ENCODE results near the gene OTOS. TPM values are rescaled to one million over a fixed set of nuclear protein-coding genes. Genes with fewer than 3 reads are reported as not detected.

Gene OTOS
- total and polyA plus RNA-seq, 9 of the 15 experiments (the other 6 are each of a cell fraction or from before 2014, with no cell fraction given): not detected

GRCh38 chr2:240131296-240131695 lies 9.2 kb downstream of the OTOS start:
- no peak for FAIRE-seq
- POLR2A ChIA-PET: no interaction called here
- WGBS (ENCODE audit: insufficient coverage, low coverage, missing lambda C conversion rate): 93% methylated on average over 9 of the region's 16 CpGs
- BruUV-seq (replicated peaks): no TSS peak
- Histone ChIP-seq H3K4me2 (ENCODE audit: insufficient read depth, low read length) (no peak overlapping the region), H3K4me3 (no peak overlapping the region), H2AFZ (ENCODE audit: low read depth, low read length) (no peak overlapping the region), H3K27me3 (ENCODE audit: control insufficient read depth in 2 of 2, insufficient read depth in 2 of 2, low read length in 2 of 2) (no peaks in the 10 kb centered on the region), H3K4me1 (replicated peaks in 1 of 2; ENCODE audit: control insufficient read depth in 2 of 2, insufficient read depth in 2 of 2, low read length in 2 of 2) (peaks cover 0 to 9% of the 10 kb centered on the region in 2 experiments; a peak in 2 of 5 replicates), H3K27ac (ENCODE audit: extremely low read depth, low read depth, low read length) (no peak overlapping the region), H3K9ac (ENCODE audit: insufficient read depth in 1 of 2, low read depth in 2 of 2, low read length in 2 of 2) (no peak overlapping the region), H4K20me1 (replicated peaks; ENCODE audit: control insufficient read depth, insufficient read depth, low read length) (no peaks in the 10 kb centered on the region), H3K36me3 (ENCODE audit: control insufficient read depth, insufficient read depth, low read length) (peaks cover 43% of the 10 kb centered on the region; the same call in 2 of the 3 replicates), H3K79me2 (ENCODE audit: control insufficient read depth, insufficient read depth, low read length) (peaks cover 19% of the 10 kb centered on the region), H3K9me3 (replicated peaks; ENCODE audit: control insufficient read depth, insufficient read depth, low read depth, low read length) (no peaks in the 10 kb centered on the region), H3K9me1 (ENCODE audit: control insufficient read depth, insufficient read depth, low read length) (no peaks in the 10 kb centered on the region)
- in situ Hi-C loops (cut with MboI) (no loop called here), intact Hi-C loops (cut with micrococcal nuclease) (no loop called here)
- CTCF ChIA-PET (ENCODE audit: low intra/inter-chr PET ratio): no interaction called here
- no peak for TF ChIP-seq CHD4 (IDR thresholded peaks at IDR 0.05; ENCODE audit: insufficient read depth, insufficient replicate concordance, low read depth, low read length, poor library complexity, severe bottlenecking)
- TF ChIP-seq BACH1 (tag; IDR thresholded peaks at IDR 0.05): no peak
- no peak for TF ChIP-seq NFIX (CRISPR knock-in tag; IDR thresholded peaks at IDR 0.05; ENCODE audit: low read depth)
- TF ChIP-seq TAL1 (IDR thresholded peaks at IDR 0.05): no peak
- no peak for TF ChIP-seq THRAP3 (IDR thresholded peaks at IDR 0.05; ENCODE audit: borderline replicate concordance)
- no peak for TF ChIP-seq TAF1 (IDR thresholded peaks at IDR 0.05; ENCODE audit: control insufficient read depth, extremely low read depth, insufficient read depth, low read length, severe bottlenecking)
- no peak for TF ChIP-seq ZFP91 (CRISPR knock-in tag; IDR thresholded peaks at IDR 0.05)
- TF ChIP-seq GATA2 (CRISPR knock-in tag; IDR thresholded peaks at IDR 0.05): no peak
- TF ChIP-seq ZKSCAN8 (CRISPR knock-in tag; IDR thresholded peaks at IDR 0.05): no peak
- no peak for TF ChIP-seq OTX1 (CRISPR knock-in tag; IDR thresholded peaks at IDR 0.05)
- TF ChIP-seq, protein P1, sequence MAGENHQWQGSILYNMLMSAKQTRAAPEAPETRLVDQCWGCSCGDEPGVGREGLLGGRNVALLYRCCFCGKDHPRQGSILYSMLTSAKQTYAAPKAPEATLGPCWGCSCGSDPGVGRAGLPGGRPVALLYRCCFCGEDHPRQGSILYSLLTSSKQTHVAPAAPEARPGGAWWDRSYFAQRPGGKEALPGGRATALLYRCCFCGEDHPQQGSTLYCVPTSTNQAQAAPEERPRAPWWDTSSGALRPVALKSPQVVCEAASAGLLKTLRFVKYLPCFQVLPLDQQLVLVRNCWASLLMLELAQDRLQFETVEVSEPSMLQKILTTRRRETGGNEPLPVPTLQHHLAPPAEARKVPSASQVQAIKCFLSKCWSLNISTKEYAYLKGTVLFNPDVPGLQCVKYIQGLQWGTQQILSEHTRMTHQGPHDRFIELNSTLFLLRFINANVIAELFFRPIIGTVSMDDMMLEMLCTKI (IDR thresholded peaks at IDR 0.05; ENCODE audit: partially characterized antibody): no peak
- no peak for TF ChIP-seq CBFA2T2 (conservative IDR thresholded peaks at IDR 0.05)
- no peak for TF ChIP-seq FOXA1 (IDR thresholded peaks at IDR 0.05; ENCODE audit: borderline replicate concordance)
- DNase-seq (ENCODE audit: extremely low read depth in 1 of 4, low spot score in 3 of 4): no peak
- ATAC-seq: no peak
